HG03139 (cell line): ENCODE measurements around the gene OBP2B.
"Not testable (repeated sequence)": the region's sequence is repeated elsewhere in the genome, so short reads cannot be mapped to it uniquely, and the experiment has no call there.

Experiments used
- ATAC-seq: cut with Tn5 transposase; IDR thresholded peaks from one replicate; pipeline ENCODE4 v1.9.1; 2021; ENCODE audit not compliant: unreplicated experiment

Gene OBP2B, protein sequence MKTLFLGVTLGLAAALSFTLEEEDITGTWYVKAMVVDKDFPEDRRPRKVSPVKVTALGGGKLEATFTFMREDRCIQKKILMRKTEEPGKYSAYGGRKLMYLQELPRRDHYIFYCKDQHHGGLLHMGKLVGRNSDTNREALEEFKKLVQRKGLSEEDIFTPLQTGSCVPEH

DNA sequence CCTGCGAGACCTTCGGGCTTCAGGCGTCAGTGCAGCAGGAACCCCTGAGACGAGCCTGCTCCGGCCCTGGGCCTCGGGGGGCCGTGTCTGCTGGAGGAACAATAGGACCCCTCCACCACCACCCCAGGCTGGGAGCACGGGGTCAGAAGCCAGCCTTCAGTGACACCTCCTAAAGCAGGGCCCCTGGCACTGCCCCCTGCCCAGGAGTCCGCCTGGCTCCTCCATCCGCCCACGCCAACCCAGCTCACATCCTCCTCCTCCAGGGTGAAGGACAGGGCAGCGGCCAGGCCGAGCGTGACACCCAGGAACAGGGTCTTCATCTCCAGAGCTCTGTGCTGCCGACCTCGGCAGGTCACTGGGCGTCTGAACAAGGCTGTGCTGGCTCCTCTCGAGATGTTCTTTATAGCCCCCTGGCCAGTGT, at the start of gene OBP2B:
Gene OBP2B (minus strand): TSS at position 371 of the 421 bp plus-strand sequence. CDS start 51 bp downstream, at position 320.
- not testable (repeated sequence) for ATAC-seq

DNA sequence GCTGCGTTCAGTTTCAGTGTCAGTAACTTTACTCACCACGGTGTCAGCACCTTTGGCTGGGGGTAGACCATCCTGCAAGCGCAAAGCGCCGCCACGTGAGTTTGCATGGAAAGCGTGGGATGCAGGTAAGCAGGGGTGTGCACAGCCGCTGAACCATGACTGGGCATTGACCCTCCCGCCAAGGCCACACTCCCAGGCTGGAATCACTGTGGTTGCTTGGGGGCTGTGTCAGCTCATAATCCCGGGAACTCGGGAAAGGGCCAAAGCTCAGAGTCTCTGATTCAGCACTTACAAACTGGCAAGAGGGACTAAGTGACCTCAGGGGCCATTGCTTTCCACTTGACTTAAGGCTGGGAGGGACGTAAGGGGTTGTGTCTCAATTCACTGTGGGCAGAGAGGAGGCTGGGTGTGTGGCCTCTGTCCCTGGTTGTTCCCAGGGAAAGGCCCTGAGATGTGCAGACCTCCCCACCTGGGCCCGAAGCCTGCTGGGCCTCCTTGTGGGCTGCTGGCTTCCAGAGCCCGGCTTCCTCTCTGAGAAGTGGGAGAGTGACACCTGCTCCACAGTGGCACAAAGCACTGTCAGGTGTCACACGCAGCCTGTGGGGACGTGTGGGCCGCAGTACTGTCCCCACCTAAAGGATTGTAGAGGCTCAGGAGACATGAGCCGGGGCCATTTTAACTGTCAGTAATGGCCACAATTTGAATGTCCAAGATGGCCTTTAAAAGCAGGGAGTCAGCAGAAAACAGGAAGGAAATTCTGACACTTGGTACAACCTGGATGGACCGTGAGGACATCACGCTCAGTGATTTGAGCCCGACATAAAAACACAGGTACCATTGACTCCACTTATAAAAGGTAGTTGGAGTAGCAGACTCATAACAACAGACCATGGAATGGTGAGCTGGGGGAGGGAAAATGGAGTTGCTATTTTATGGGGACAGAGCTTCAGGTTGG, 49.3 kb upstream of the OBP2B start:
- no peak for ATAC-seq

DNA sequence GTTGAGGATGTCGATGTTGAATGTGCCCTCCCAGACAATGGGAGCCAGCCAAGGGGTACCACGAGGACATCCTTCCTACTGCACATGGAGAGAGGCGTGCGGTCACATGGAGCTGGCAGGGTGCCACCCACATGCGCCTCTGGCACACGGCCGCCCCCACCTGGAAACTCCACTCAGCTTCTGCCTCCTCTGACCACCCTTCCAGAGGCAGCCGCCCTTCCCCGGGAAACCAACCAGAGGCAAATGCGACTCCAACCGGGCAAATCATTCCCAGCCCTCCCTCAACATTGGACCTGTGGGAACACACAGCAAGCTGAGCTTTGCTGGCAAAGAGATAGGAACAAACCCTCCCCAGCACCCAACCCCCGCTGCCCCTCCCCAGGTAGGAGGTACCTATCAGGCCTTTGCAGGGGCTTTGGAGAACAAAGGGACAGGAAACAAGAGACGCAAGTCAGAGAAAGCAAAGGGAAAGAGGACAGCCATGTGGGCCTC, 48.5 kb upstream of the OBP2B start:
- no peak for ATAC-seq

DNA sequence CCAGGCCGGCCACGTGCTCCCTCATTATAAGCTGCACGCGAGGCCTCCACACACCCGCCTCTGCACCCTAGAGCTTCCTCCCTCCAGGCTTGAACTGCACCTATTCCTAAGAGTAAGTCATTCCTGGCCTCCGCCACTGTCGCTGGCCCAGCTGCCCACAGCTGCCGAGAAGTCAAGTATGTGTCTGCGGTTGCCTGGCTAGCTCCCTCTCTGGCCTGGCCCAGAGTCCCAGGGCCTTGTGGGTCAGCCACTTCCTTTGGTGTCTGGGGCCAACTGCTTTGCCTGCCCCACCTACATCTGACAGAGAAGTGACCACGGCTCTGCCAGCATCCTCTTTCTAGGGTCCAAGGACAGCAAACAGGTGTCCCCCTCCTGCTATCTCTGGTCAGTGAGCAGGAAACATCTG, 47.6 kb upstream of the OBP2B start:
- ATAC-seq = no peak

DNA sequence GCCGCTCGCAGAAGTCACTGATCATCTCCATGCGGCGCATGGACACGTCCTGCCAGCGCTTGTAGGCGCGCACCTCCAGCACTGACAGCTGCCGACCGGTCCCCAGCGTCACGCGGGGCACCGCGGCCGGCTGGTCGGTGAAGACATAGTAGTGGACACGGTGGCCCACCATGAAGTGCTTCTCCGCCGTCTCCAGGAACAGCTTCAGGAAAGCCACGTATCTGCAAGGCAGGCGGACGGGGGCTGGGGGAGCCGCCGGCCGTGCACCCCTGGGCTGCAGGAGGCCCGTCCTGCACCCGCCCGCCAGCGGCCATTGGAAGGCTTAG, 47.0 kb upstream of the OBP2B start:
- no peak for ATAC-seq

DNA sequence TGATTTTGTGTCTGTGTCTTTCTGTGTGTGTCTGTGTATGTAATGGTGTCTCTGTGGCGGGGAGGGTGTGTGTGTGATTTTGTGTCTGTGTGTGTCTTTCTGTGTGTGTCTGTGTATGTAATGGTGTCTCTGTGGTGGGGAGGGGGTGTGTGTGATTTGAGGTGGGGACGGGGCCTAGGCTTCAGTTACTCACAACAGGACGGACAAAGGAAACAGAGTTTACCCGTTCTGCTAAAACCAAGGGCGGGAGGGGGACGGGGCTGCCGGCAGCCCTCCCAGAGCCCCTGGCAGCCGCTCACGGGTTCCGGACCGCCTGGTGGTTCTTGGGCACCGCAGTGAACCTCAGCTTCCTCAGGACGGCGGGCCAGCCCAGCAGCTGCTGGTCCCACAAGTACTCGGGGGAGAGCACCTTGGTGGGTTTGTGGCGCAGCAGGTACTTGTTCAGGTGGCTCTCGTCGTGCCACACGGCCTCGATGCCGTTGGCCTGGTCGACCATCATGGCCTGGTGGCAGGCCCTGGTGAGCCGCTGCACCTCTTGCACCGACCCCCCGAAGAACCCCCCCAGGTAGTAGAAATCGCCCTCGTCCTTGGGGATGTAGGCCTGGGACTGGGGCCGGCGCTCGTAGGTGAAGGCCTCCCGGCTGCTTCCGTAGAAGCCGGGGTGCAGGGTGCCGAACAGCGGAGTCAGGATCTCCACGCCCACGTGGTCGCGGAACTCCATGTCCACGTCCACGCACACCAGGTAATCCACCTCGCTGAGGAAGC, 46.5 kb upstream of the OBP2B start:
- ATAC-seq = no peak

DNA sequence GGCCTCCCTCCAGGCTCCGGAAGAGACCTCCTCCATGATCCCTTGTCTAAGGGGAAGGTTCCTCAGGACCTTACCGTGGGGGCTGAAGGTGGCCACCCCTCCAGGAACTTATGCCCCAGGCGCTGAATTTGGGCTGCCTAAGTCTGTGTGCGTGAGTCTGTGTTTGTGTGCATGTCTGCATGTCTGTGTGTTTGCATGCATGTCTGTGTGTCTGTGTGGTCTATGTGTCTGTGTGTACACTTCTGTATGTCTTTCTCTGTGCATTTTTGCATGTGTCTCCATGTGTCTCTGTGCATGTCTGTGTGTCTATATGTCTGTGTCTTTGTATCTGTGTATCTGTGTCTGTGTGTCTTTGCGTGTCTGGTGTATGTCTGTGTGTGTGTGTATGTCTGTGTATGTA, 45.4 kb upstream of the OBP2B start:
- ATAC-seq = no peak

DNA sequence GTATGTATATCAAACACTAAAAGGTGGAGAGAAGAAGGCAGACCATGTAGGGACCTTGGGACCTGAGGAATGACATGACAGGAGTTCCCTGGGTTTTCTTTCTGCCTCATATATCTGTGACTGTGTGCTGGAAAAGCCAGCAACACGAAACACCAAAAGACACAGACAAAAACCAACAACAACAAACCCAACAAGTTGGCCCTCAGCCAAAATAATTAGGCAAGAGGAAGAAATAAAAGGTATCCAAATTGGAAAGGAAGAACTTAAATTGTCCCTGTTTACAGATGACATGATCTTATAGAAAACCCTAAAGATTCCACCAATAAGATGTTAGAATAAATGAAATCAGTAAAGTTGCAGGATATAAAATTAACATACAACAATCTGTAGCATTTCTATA, 44.2 kb upstream of the OBP2B start:
- ATAC-seq = no peak

DNA sequence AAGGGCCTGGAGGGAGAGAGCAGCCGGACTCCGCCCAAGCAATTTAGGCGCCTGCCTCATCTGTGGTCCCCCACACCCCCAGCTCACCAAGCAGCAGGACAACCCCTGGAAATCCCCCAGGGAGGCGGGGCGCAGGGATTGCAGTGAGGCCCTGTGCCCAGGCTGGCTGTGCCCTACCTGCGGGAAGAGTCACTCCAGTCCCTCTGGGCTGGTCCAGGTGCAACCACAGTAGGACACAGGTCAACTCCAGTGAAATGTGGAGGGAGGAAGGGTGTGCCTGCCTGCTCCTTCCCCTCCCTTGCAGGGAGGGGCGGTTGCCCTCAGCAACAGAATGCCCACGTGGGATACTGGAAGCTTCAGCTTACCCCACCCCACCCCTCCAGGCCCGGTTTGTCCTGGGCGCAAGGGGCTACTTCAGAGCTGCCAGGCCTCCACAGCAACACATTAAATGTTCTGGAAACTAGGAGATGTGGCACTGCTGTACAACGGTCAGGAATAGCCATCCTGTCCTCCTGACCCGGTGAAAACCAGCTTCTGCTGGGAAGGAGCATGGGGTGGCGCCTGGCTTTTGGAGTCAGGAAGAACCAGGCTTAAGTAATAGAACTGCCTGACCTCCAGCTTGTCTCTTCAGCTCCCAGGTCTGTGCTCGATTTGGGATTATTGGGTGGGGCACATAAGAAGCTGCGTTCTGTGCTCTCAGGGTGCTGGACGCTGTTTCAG, 43.4 kb upstream of the OBP2B start:
- ATAC-seq = no peak

DNA sequence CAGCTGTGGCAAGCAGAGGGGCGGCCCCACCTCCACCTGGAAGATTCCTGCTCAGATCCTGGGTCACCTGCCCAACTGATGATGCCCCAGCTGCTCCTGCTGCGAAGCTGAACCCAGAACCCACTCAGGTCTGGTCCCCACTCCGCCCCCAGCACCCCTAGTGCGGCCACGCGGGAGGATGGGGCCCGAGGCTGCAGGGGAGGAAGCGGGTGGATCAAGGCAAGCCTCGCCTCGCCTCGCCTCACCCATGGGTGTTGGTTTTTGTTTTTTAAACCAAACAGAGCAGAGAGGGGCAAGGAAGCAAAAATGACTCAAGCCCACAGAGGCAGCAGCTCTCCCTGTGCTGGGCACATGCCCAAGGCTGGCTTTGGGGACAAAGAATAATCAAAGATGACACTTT, 42.7 kb upstream of the OBP2B start:
- no peak for ATAC-seq

DNA sequence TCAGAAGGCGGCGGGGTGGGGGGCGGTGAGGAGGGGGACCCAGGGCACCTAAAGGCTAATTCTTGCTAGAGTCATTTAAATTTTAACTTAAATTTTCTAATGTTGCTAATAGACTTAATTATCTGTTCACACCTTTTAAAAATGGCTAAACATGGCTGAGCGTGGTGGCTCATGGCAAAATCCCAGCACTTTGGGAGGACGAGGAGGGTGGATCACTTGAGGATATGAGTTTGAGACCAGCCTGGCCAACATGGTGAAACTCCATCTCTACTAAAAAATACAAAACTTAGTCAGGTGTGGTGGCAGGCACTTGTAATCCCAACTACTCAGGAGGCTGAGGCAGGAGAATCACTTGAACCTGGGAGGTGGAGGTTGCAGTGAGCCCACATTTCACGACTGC, 42.2 kb upstream of the OBP2B start:
- not testable (repeated sequence) for ATAC-seq

DNA sequence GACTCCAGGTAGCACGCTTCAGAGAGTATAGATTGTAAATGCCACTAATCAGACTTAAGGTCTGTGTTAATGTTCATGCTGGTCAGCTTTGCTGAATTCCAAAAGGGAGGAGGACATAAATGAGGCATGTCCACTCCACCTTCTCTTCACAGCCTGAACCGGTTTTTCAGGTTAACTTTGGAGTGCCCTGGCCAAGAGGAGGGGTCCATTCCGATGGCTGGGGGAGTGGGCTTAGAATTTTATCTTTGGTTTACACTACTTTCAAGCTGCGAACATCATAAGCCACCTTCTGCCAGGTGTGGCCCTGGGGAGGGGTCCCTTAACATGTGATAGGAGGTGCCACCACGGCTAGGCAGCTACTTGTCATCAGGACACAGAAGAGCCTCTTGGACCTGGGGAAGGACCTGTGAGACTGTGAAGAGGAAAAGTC, 41.7 kb upstream of the OBP2B start:
- no peak for ATAC-seq

DNA sequence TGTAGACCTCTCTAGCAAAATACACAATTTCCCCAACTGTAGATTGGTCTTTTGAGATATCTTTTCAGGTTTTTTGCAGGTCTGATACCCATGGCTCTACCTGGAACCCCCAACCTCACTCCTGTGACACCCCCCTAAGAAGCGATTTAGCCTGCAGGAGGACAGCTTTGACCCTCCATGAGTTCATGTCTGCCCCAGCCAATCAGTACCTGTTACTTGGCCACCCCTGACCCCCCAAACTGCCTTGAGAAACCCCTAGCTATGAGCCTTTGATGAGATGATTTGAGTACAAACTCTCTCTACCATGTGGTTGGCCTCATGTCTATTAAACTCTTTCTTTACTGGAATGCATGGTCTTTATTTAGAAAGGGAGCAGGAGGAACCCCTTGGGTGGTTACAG, 40.3 kb upstream of the OBP2B start:
- no peak for ATAC-seq

DNA sequence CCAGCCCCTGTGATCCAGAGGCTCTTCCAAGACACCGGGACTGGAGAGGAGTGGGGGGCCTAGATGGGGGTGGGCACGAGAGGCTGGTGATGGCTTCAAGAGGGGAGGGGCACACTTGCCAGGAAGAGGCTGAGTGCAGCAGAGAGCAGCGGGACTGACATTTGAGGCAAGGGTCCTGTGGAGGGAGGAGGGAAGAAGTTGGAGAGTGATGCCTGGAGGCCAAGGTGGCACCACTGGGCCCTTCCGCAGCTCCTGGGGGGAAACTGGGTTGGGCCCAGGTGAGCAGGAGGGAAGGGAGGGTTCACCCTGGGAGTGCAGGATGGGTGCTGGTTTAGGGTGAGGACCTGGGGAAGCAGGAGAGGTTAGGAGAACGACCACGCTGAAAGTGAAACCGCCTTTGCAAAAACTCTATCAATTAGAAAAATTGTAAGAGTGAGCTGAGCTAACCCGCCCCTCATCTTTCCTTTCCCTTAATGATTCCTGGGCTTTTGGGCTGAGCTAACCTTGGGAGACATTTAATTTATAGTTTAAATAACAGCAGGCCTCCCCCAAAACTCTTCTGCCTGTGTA, 39.8 kb upstream of the OBP2B start:
- no peak for ATAC-seq

DNA sequence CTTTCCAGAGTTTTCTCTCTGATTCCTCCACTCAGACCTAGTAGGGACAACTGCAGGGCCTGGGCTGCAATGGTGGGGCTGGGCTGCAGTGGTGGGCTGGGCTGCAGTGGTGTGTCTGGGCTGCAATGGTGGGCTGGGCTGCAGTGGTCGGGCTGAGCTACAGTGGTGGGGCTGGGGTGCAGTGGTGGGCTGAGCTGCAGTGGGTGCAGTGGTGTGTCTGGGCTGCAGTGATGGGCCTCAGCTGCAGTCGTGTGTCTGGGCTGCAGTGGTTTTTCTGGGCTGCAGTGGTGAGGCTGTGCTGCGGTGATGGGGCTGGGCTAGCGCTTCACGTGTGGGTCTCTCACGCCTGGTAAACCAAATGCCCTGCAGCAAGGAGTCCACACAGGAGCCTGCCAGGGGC, 38.6 kb upstream of the OBP2B start:
- no peak for ATAC-seq

DNA sequence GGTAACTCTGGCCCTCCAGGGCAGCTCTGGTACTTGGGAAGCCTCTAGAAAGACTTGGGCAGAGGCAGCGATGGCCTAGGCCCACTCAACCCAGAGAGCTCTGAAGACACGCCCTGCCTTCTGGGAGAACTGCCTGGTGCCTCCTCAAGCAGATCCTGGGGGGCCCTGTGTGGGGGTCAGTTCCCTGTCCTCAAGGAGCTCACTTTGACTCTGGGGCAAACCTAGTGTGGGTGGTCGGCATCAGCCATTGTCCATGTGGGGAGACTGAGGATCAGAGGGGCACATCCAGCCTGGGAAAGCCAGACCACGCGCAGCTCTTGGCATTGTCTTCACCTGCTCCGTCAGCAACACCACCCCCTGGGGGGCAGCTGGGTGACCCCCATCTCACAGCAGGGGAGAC, 37.9 kb upstream of the OBP2B start:
- ATAC-seq = no peak

DNA sequence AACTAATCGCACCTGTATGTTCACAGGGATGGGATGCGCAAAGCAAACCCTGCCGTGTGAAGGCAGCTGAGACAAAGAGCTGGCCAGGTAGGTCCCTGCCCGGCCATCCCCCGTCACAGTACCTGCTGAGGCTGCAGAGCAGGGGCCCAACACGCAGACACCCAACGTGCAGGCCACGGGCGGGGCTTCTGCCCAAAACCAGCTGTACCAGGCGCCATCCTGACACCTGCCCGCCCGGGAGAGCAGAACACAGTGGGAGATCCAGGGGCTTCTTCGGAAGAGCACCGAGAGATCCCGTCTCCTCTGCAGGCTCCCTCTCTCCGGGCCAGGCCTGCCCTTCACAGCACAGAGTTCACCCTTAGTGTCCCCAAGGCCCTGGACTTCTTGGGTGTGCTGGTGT, 37.5 kb upstream of the OBP2B start:
- ATAC-seq = no peak

DNA sequence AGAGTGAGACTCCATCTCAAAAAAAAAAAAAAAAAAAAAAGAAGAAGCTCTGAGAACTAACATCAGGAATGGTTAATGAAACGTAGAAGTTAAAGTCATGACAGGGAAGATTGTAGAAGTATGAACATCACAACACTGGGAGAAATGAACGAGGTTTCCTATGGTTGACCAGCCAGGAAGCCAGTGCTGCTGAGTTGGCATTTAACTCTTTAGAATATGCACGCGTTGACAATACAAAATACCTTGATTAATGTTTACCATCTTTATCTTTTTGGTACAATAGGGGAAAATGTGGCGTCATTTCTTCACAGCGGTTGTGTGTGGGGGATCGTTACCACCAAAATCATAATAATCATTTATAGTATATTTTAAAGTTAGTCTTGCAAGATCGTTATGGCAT, 33.9 kb upstream of the OBP2B start:
- no peak for ATAC-seq

DNA sequence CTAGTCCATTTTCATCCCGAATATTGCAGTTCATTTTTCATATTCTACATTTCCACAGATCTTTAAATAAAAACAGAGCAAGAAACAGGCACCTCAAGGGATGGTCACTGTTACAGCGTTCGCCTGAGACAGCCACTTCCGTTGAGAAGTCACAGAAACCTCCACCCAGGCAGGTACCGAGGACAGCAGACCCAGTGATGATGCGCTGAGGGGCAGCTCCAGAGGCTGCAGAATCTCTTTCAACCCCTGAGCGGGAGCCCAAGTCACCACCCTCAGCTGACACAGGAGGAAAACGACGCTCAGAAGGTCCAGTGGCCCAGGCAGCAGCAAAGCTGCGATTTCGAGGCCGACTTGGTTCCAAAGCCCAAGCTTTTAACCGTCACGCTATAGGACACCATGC, 33.2 kb upstream of the OBP2B start:
- no peak for ATAC-seq

DNA sequence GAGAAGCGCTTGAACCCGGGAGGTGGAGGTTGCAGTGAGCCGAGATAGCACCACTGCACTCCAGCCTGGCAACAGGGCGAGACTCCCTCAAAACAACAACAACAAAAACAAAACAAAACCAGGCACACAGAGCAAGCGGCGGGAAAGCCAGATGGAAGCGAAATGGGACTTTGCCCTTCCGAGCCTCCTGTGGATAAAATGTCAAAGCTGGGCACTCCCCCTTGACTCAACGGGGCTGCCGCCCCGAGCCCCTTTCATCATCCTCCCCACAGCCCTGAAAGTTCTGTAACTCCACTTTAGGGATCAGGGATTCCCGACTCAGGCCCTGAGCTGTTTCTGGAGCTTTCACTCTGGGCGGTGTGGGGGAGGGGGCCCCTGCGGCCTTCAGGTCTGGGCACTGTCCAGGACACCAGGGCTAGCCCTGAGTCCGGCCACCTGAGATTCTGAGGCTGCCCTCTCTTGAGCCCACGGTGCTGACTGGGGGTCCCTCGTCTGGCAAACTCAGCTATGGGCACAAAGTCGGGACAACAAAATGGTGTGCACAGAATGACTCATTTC, 30.6 kb upstream of the OBP2B start:
- no peak for ATAC-seq
